Measurements from ENCODE around the gene GPBP1L1. TPM values are rescaled to one million over a fixed set of nuclear protein-coding genes. Genes with fewer than 3 reads are reported as not detected.

Gene GPBP1L1
- total RNA-seq, 1 experiment from 2014 or later: 110 TPM

DNA sequence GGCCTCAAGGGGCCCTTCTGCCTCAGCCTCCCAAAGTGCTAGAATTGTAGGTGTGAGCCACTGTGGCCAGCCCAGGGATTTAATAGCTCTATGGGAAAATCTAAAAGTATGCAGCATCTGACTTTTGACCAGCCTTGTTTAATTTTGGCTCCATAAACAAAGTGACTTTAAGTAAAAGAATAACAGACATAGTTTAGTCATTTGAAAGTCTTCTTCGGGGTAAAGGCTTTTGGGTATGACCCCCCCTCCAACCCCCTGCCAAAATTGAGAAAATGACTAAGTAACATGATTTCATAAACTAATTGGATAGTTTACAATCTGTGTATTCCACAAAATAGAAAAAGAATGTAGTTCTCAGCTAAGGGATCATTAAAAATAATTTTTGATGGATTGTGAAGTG, 17.0 kb downstream of the GPBP1L1 start:
- Histone ChIP-seq H3K4me1 (ENCODE audit: control insufficient read depth in 1 of 2, insufficient read depth in 2 of 2, low read length in 2 of 2) (no peaks in the 10 kb centered on the region), H3K9me3 (ENCODE audit: control insufficient read depth in 1 of 2, insufficient read depth in 1 of 2, low read depth in 1 of 2, low read length in 2 of 2) (no peaks in the 10 kb centered on the region), H3K4me3 (replicated peaks in 1 of 2; ENCODE audit: low read depth in 1 of 2, low read length in 2 of 2) (no peak overlapping the region), H3K79me2 (ENCODE audit: insufficient read depth, low read length) (peaks cover 99% of the 10 kb centered on the region), H3K27me3 (ENCODE audit: insufficient read depth, low read length) (no peaks in the 10 kb centered on the region), H4K20me1 (ENCODE audit: insufficient read depth) (peaks cover 12% of the 10 kb centered on the region), H3K27ac (ENCODE audit: low read depth, low read length) (no peak overlapping the region), H2AFZ (ENCODE audit: low read depth, low read length, poor library complexity, severe bottlenecking) (no peak overlapping the region), H3K4me2 (ENCODE audit: low read length) (no peak overlapping the region), H3K36me3 (ENCODE audit: control insufficient read depth in 1 of 2, insufficient read depth in 2 of 2, low read length in 2 of 2) (0 out of 4 replicates have a peak, but pooled peaks cover 0 to 4% of the 10 kb centered on the region in 2 experiments), H3K9ac (ENCODE audit: low read length) (no peak overlapping the region), H3K9me2 (ENCODE audit: insufficient read depth) (no peaks in the 10 kb centered on the region)
- ATAC-seq: no peak
- intact Hi-C loops (cut with micrococcal nuclease): no loop called here
- CTCF ChIA-PET: no interaction called here
- TF ChIP-seq EZH2phosphoT487 (IDR thresholded peaks at IDR 0.05; ENCODE audit: borderline replicate concordance): no peak
- TF ChIP-seq SP1 (IDR thresholded peaks at IDR 0.05; ENCODE audit: low read depth): no peak
- no peak for TF ChIP-seq JUND (IDR thresholded peaks at IDR 0.05)
- TF ChIP-seq ZFX (IDR thresholded peaks at IDR 0.05): no peak
- no peak for TF ChIP-seq SIN3A (IDR thresholded peaks at IDR 0.05; ENCODE audit: low read depth)
- no peak for TF ChIP-seq FOSL1 (IDR thresholded peaks at IDR 0.05; ENCODE audit: low read depth)
- no peak for TF ChIP-seq ELF1 (IDR thresholded peaks at IDR 0.05; ENCODE audit: borderline replicate concordance, low read depth)
- TF ChIP-seq CTCF (IDR thresholded peaks at IDR 0.05 in 2 of 3, conservative IDR thresholded peaks at IDR 0.05 in 1 of 3; ENCODE audit: borderline replicate concordance in 1 of 3, insufficient read depth in 1 of 3, low read depth in 2 of 3, low read length in 2 of 3): no peak
- no peak for TF ChIP-seq CBX3 (IDR thresholded peaks at IDR 0.05; ENCODE audit: low read depth)
- TF ChIP-seq POLR2A (IDR thresholded peaks at IDR 0.05; ENCODE audit: borderline replicate concordance, extremely low read depth, insufficient read depth, insufficient read length): no peak
- TF ChIP-seq TCF7L2 (IDR thresholded peaks at IDR 0.05; ENCODE audit: borderline replicate concordance, extremely low read depth, insufficient read depth, insufficient read length): no peak
- TF ChIP-seq POLR2AphosphoS5 (IDR thresholded peaks at IDR 0.05; ENCODE audit: low read depth, low read length): no peak
- no peak for TF ChIP-seq YY1 (IDR thresholded peaks at IDR 0.05; ENCODE audit: extremely low read depth, insufficient replicate concordance, low read depth, low read length)
- TF ChIP-seq REST (IDR thresholded peaks at IDR 0.05; ENCODE audit: low read depth): no peak
- no peak for DNase-seq (ENCODE audit: low read depth, low spot score)
- RAD21 ChIA-PET (ENCODE audit: low non-redundant PET in 1 of 2, low total read pairs in 2 of 2, uncharacterized antibody in 2 of 2, unreplicated experiment in 2 of 2): no interaction called here
- no TSS peak for BruUV-seq (replicated peaks)
- POLR2A ChIA-PET: no interaction called here

Data from HCT116 (cell line).